Spleen (tissue), 11 donors: ENCODE results near the gene BRD3OS. TPM values are rescaled to one million over a fixed set of nuclear protein-coding genes. Genes with fewer than 3 reads are reported as not detected.

Experiments used
- DNase-seq: peaks from one replicate; pipeline ENCODE4 v3.0.0-alpha.2; 2020
- H3K27ac ChIP-seq, 8 donors: fragments of 200-600 bp; sonication (generic) in 7 of 8; 1 replicate in 4 of 8; 2 replicates in 4 of 8; pipeline versions ENCODE4 v1.5.0 to v1.8.0; 2016 to 2021; ENCODE audit warnings: inconsistent platforms in 4 of 8, mild to moderate bottlenecking in 4 of 8, moderate library complexity in 1 of 8
- H3K27me3 ChIP-seq, 7 donors: fragments of 200-600 bp; sonication (generic) in 6 of 7; replicated peaks in 1 of 7; 1 replicate in 4 of 7; 2 replicates in 3 of 7; pipeline versions ENCODE4 v1.5.0 to v1.8.0; 2016 to 2021; ENCODE audit warnings: inconsistent platforms in 3 of 7, mild to moderate bottlenecking in 1 of 7
- H3K36me3 ChIP-seq, 6 donors: fragments of 200-600 bp; sonication (generic) in 5 of 6; 1 replicate in 4 of 6; 2 replicates in 2 of 6; pipeline versions ENCODE4 v1.5.0 to v1.8.0; 2016 to 2021; ENCODE audit warnings: inconsistent platforms in 2 of 6
- H3K4me1 ChIP-seq, 6 donors: fragments of 200-600 bp; sonication (generic) in 5 of 6; 1 replicate in 3 of 6; 2 replicates in 3 of 6; pipeline versions ENCODE4 v1.5.0 to v1.8.0; 2016 to 2021; ENCODE audit warnings: inconsistent platforms in 3 of 6
- H3K4me3 ChIP-seq, 8 donors: fragments of 200-600 bp; sonication (generic) in 7 of 8; 1 replicate in 4 of 8; 2 replicates in 4 of 8; pipeline versions ENCODE4 v1.5.0 to v1.8.0; 2016 to 2021; ENCODE audit warnings: inconsistent platforms in 4 of 8, mild to moderate bottlenecking in 4 of 8, moderate library complexity in 2 of 8
- H3K9me3 ChIP-seq, 8 donors: fragments of 200-600 bp; sonication (generic) in 7 of 8; 1 replicate in 4 of 8; 2 replicates in 4 of 8; pipeline versions ENCODE4 v1.5.0 to v1.8.0; 2016 to 2021; ENCODE audit warnings: inconsistent platforms in 4 of 8
- POLR2A ChIP-seq, 3 donors: fragments of 450-650 bp; IDR thresholded peaks; one replicate each; pipeline ENCODE4 v1.5.1; 2017; ENCODE audit warnings: antibody characterized with exemption in 3 of 3, mild to moderate bottlenecking in 1 of 3
- POLR2AphosphoS5 ChIP-seq, 3 donors: sonication (generic); formaldehyde crosslinking; IDR thresholded peaks; one replicate each; pipeline ENCODE4 v1.5.1; 2017; ENCODE audit warnings: antibody characterized with exemption in 3 of 3
- WGBS, 5 donors: extraction: QIAGEN DNeasy Blood & Tissue Kit in 3 of 5; methylation state at CpG; one replicate each; pipeline versions ENCODE4 v1.1.5 to v1.1.7; 2013 to 2018; 5-methylcytosine and 5-hydroxymethylcytosine counted together
- intact Hi-C: fragments of 100-400 bp; cut with DNase I; formaldehyde crosslinking; loops from one replicate; pipeline ENCODE4 v1.15.0; 2023; ENCODE audit warnings: low total_unique reads
- polyA plus RNA-seq, 3 donors: library from polyadenylated mRNA; stranded (reverse); fragments of 200-250 nt; gene quantifications; one replicate each; pipeline ENCODE4 v1.2.1, GENCODE V29; 2013
- total RNA-seq, 7 donors: library from RNA; depleted of rRNA in 3 of 7; stranded (reverse); fragments of >200 nt in 3 of 7; fragmentation: NEBNext Ultra II Directional in 4 of 7; extraction: Animal tissue kit (Norgen Biotek cat#: 25700) in 4 of 7; gene quantifications; one replicate each; pipeline versions ENCODE4 v1.1.0 to v1.2.1, GENCODE V29; 2016 to 2021
- TF ChIP-seq, protein P1 (sequence below), 11 experiments: fragments of 200-600 bp in 7 of 11; fragments of 450-650 bp in 4 of 11; sonication (generic) in 4 of 11; IDR thresholded peaks in 8 of 11; conservative IDR thresholded peaks in 3 of 11; 1 replicate in 7 of 11; 2 replicates in 4 of 11; pipeline versions ENCODE4 v1.4.0 to v1.8.0; 2016 to 2021; ENCODE audit warnings: antibody characterized with exemption in 11 of 11, inconsistent platforms in 4 of 11, mild to moderate bottlenecking in 1 of 11
- donor health status: healthy with polysubstance abuse.
- donor health status: DM: no; HTN: no; CAD: no; lungs with moderate emphysema.
- donor health status: DM: no; HTN: no; CAD: no.
- donor health status: Bipolar disorder and iron deficiency.
- donor health status: healthy.
- donor health status: DM: no; HTN: no; CAD: no.
- donor health status: DM: yes; HTN: yes; CAD: no.

The BRD3OS gene
- total and polyA plus RNA-seq, 10 donors = 6.9 to 13.2 (median 10.7) TPM

DNA sequence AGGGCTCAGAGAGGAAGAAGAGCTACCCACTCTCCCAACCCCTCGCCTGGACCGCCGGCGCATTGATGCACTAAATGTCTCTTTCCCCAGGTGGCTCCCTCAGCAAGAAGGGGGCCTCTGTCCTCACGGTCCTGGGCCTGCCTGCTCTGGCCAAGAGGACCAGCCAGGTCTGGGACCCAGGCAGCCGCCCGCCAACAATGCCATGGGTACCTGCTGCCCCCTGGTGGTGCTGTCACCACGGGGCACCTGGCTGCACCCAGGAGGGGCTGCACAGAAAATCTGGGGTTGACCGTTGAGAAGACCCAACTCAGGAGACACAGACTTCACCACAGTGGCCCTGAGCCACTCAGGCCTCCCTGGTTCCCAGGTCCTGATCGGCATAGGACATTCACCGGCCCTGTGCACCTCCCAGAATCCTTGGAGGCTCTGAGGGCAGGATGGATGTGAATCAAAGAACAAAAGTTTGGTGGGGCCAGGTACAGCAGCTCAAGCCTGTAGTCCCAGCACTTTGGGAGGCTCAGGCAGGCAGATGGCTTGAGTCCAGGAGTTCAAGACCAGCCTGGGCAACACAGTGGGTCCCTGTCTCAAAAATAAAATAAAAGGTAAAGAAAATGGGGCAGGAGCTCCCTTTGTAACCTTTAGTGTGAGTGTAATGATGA lies 30.8 kb upstream of the BRD3OS start:
- WGBS, 5 donors = 4 to 13% (median 8%) methylated on average over 5 to 11 of the region's 11 CpGs
- intact Hi-C loops = loop anchor here (5.0 kb wide), 1 partner anchor 202 kb away; no protein-coding TSS in a partner anchor
- H3K27ac ChIP-seq = peak overlapping the region in 2 of 8 donors; percentile 92 to 94
- no peaks in the 10 kb centered on the region for H3K36me3 ChIP-seq
- TF ChIP-seq POLR2A (IDR thresholded peaks at IDR 0.05) (no peak), POLR2AphosphoS5 (IDR thresholded peaks at IDR 0.05) (peak in 2 of 3 donors; percentile 53 to 62)
- TF ChIP-seq, protein P1, sequence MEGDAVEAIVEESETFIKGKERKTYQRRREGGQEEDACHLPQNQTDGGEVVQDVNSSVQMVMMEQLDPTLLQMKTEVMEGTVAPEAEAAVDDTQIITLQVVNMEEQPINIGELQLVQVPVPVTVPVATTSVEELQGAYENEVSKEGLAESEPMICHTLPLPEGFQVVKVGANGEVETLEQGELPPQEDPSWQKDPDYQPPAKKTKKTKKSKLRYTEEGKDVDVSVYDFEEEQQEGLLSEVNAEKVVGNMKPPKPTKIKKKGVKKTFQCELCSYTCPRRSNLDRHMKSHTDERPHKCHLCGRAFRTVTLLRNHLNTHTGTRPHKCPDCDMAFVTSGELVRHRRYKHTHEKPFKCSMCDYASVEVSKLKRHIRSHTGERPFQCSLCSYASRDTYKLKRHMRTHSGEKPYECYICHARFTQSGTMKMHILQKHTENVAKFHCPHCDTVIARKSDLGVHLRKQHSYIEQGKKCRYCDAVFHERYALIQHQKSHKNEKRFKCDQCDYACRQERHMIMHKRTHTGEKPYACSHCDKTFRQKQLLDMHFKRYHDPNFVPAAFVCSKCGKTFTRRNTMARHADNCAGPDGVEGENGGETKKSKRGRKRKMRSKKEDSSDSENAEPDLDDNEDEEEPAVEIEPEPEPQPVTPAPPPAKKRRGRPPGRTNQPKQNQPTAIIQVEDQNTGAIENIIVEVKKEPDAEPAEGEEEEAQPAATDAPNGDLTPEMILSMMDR (IDR thresholded peaks at IDR 0.05 in 8 of 11, conservative IDR thresholded peaks at IDR 0.05 in 3 of 11) = peak; percentile 96 to 99 (median 98)
- no peaks in the 10 kb centered on the region for H3K9me3 ChIP-seq
- H3K27me3 ChIP-seq = peaks cover 0 to 80% (median 17%) of the 10 kb centered on the region in 7 donors
- H3K4me3 ChIP-seq = peak overlapping the region in 1 of 8 donors; percentile 93
- H3K4me1 ChIP-seq = peaks cover 27 to 46% (median 36%) of the 10 kb centered on the region in 6 donors
- DNase-seq = peak; percentile 94

DNA sequence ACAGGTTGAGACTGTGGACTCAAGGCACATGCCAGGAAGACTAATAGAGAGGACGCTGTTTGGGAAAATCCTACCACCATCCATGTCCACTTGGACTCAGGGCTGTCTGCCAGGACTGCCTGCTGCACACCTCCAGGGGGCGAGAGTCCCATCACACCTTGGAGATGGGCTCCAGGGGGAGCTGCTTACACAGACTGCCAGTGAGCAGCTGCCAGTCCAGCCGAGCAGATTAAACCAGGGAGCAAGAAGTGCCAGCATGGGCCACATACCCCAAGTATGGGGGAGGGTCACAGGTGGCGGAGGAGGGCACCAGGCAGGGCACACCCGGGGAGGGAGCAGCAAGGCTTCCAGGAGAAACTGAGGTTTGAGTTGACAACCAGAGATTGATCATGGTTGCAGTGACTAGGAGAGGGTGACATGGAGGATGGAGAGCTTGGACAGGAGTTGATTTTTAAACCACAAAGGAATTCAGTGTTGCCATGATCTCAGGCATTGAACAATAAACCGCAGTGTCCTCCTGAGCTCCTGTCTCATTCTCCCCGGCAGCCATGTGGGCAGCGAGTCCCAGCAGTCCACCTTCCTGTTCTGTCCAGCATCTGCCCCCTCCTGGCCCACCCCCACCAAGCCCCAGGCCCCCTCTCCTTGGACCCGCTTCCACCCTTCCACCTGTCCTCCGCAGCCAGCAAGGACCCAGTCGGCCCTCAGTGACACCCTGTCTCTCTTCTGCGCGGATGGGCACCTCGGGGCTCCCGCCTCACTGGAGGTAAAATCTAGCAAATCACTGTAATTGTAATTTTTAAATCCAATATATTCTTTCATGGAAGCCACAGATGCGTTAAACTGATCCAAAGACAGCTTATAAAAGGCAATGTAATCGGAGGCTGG lies 30.0 kb upstream of the BRD3OS start:
- Histone ChIP-seq H3K9me3 (no peaks in the 10 kb centered on the region), H3K4me3 (no peak overlapping the region), H3K36me3 (no peaks in the 10 kb centered on the region), H3K4me1 (peaks cover 20 to 38% (median 30%) of the 10 kb centered on the region in 6 donors), H3K27me3 (peaks cover 0 to 72% (median 15%) of the 10 kb centered on the region in 7 donors), H3K27ac (no peak overlapping the region)
- intact Hi-C loops = no loop called here
- WGBS, 5 donors = 71 to 79% (median 74%) methylated on average over 17 of the region's 17 CpGs
- no peak for TF ChIP-seq POLR2A (IDR thresholded peaks at IDR 0.05)
- TF ChIP-seq, protein P1 (IDR thresholded peaks at IDR 0.05 in 8 of 11, conservative IDR thresholded peaks at IDR 0.05 in 3 of 11) = no peak
- TF ChIP-seq POLR2AphosphoS5 (IDR thresholded peaks at IDR 0.05) = no peak
- DNase-seq = peak; percentile 73

DNA sequence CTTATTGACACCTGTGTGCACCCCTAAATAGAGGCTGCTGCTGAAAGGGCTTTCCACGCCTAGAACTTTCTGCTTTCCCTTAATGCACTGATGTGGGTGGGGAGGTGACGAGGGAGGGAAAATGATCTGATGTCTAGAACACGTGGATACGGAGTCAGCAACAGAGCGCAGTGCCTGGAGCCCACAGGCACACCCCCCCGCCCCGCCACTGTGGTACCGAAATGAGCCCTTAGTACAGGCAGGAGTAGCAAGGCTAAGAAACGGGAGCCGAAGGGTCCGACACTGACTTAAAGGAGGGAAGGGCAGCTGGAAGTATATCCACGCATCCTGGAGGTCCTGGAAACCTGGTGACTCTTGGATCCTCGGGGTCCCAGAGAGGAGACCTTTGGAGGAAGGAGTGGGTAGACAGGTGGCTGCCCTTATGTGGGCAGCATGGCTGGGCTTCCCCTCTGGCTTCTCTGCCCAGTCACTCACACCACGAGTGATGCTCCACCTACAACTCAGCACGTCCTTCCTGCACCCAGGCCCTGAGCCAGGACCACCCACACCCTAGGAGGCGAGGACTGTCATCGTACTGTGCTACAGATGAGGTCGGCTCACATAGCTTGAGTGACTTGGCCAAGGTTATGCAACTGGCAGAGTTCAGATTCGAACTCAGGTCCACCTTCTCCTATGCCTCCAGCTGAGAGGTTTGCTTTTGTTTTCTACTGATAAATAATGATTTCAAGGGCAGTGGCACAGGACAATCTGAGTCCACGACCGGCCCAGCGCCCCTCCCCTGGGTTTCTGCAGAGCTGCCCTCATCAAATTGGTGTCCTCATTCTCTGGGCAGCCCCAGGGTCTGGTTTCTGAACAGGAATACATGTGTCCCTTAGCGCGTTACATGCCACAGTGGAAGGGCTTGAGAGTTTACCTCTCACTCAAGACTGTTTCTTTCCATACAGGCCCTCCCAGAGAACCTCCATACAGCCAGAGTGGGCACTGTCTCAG lies 28.5 kb upstream of the BRD3OS start:
- Histone ChIP-seq H3K4me3 (no peak overlapping the region), H3K27me3 (peaks cover 0 to 56% (median under 1%) of the 10 kb centered on the region in 7 donors), H3K36me3 (no peaks in the 10 kb centered on the region), H3K9me3 (no peaks in the 10 kb centered on the region), H3K4me1 (peaks cover 13 to 23% (median 17%) of the 10 kb centered on the region in 6 donors), H3K27ac (no peak overlapping the region)
- DNase-seq = peak; percentile 64
- WGBS, 5 donors = 64 to 76% (median 67%) methylated on average over 20 to 24 of the region's 24 CpGs
- intact Hi-C loops = no loop called here
- TF ChIP-seq, protein P1 (IDR thresholded peaks at IDR 0.05 in 8 of 11, conservative IDR thresholded peaks at IDR 0.05 in 3 of 11) = no peak
- no peak for TF ChIP-seq POLR2AphosphoS5 (IDR thresholded peaks at IDR 0.05)
- no peak for TF ChIP-seq POLR2A (IDR thresholded peaks at IDR 0.05)
